ENCODE results near the gene BBOF1.
A peak's percentile ranks its signal among the peaks of the same experiment; 100 is the strongest.

BBOF1 gene

DNA sequence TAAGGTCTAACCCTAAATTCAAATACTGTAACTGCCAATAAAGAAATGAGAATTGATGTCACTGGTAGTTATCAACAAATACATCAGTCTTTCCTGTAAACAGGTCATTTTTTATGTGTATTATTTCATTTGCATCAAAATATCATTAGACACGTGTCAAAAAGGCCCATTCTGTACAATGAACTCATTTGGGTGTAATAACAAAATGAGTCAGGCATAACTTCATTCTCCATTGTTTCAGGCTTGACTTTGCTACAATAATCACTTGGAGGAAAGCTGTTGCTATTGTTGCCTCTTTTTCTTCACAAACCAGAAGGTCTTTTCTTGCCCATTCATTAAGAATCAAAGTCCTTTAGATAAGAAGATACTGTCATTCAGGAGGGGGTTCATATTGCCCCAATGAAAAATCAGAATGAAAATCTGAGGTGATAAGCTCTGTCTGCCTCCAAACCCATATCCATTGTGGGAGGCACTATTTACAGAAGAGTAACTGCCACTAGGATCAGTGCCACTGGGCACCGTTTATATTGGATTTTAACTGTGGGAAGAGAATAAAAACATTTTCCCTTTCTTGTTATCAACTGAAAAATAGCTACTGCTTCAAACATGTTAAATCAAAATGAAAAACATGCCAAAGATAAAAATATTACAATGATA is 10.2 kb upstream of the BBOF1 start:
- POLR2A ChIA-PET, result no interaction called here
- DNase-seq (ENCODE audit: extremely low spot score), result no peak
- TF ChIP-seq, protein P1, sequence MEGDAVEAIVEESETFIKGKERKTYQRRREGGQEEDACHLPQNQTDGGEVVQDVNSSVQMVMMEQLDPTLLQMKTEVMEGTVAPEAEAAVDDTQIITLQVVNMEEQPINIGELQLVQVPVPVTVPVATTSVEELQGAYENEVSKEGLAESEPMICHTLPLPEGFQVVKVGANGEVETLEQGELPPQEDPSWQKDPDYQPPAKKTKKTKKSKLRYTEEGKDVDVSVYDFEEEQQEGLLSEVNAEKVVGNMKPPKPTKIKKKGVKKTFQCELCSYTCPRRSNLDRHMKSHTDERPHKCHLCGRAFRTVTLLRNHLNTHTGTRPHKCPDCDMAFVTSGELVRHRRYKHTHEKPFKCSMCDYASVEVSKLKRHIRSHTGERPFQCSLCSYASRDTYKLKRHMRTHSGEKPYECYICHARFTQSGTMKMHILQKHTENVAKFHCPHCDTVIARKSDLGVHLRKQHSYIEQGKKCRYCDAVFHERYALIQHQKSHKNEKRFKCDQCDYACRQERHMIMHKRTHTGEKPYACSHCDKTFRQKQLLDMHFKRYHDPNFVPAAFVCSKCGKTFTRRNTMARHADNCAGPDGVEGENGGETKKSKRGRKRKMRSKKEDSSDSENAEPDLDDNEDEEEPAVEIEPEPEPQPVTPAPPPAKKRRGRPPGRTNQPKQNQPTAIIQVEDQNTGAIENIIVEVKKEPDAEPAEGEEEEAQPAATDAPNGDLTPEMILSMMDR (IDR thresholded peaks at IDR 0.05; ENCODE audit: control extremely low read depth, extremely low read depth, low read depth, missing control alignments), result no peak
- CTCF ChIA-PET, result interaction anchor here (1.2 to 1.7 kb wide), 2 partner anchors 32 to 75 kb away, joined by 3 read pairs; partner anchors contain the start of gene ALDH6A1

DNA sequence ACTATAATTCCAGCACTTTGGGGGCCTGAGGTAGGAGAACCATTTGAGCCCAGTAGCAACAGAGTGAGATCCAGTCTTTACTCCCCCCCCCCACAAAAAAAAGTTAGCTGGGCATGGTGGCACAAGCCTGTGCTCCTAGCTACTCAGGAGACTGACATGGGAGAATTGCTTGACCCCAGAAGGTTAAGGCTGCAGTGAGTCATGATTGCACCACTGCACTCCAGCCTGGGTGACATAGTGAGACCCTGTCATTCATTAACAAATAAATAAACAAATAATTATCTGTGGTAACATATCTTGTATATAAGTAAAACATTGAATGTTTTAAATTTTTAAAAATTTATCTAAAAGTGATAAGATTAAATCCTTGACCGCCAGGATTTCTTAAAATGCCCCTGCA is 4.8 kb upstream of the BBOF1 start:
- CTCF ChIA-PET, result interaction anchor here (1.0 to 1.7 kb wide), 2 partner anchors 11 to 21 kb away, joined by 3 to 5 read pairs; no protein-coding TSS in a partner anchor
- DNase-seq (ENCODE audit: extremely low spot score), result no peak
- TF ChIP-seq, protein P1 (IDR thresholded peaks at IDR 0.05; ENCODE audit: control extremely low read depth, extremely low read depth, low read depth, missing control alignments), result no peak
- POLR2A ChIA-PET, result no interaction called here

DNA sequence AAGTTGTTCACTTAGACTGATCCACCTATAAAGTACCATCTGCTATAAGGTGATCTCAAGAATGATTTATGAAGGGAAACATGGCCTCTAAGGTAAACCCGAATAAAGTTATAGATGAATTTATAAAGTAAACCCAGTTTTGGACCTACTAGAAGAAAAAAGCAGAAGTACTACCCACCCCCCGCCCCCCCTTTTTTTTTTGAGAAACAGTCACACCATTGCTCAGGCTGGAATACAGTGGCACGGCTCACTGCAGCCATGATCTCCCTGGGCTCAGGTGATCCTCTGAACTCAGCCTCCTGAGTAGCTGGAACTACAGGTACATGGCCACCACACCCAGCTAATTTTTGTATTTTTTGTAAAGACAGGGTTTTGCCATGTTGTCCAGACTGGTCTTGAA is 4.0 kb upstream of the BBOF1 start:
- ChIA-PET CTCF (interaction anchor here (1.7 kb wide), 1 partner anchor 12 kb away, joined by 5 read pairs; no protein-coding TSS in a partner anchor), POLR2A (no interaction called here)
- DNase-seq (ENCODE audit: extremely low spot score), result no peak

DNA sequence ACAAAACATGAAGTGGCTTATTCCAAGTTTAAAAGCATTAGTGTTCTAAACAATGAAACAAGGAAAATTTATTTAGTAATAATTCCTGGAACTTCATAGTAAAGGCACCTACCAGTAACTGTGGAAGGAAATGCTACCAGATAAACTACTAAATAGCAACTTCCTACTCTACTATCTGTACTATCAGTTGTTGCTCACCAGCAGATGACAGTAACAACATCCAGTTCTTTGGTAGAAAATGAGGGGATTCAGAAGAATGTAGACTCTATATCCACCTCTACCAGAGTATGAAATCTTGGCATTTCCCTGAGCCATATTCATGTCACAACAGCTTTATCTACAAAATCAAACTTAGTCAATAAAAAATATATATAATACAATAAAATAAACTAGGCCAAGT is 3.2 kb upstream of the BBOF1 start:
- TF ChIP-seq, protein P1 (IDR thresholded peaks at IDR 0.05; ENCODE audit: control extremely low read depth, extremely low read depth, low read depth, missing control alignments), result no peak
- DNase-seq (ENCODE audit: extremely low spot score), result no peak
- CTCF ChIA-PET, result interaction anchor here (1.8 kb wide), 1 partner anchor 15 kb away, joined by 5 read pairs; no protein-coding TSS in a partner anchor
- POLR2A ChIA-PET, result no interaction called here

More for the DNA sequence above, 4.0 kb upstream of the BBOF1 start:
- TF ChIP-seq, protein P1 (IDR thresholded peaks at IDR 0.05; ENCODE audit: control extremely low read depth, extremely low read depth, low read depth, missing control alignments), result no peak

DNA sequence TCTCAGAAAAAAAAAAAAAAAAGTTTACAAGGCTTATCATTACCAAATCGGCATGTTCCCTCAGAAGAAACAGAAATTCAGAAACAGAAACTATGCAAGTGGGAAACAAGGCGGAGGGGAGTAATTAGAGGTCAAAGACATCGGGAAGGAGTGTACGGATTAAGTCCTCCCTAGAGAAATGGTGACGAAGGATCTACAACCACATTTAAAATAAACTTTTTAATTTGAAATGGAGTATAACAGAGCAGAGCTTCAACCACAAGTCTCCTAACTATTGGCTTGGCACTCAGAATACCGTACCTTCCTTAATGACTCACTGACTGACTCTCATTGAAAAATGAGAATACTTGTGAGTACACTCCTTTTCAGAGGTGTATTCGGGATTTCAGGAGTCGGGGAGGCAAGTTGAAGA is 969 bp upstream of the BBOF1 start:
- ChIA-PET POLR2A (interaction anchor here (0.7 kb wide), 1 partner anchor 12 kb away, joined by 3 read pairs; no protein-coding TSS in a partner anchor), CTCF (no interaction called here)
- TF ChIP-seq, protein P1 (IDR thresholded peaks at IDR 0.05; ENCODE audit: control extremely low read depth, extremely low read depth, low read depth, missing control alignments), result no peak
- peak; percentile 47 for DNase-seq (ENCODE audit: extremely low spot score)

DNA sequence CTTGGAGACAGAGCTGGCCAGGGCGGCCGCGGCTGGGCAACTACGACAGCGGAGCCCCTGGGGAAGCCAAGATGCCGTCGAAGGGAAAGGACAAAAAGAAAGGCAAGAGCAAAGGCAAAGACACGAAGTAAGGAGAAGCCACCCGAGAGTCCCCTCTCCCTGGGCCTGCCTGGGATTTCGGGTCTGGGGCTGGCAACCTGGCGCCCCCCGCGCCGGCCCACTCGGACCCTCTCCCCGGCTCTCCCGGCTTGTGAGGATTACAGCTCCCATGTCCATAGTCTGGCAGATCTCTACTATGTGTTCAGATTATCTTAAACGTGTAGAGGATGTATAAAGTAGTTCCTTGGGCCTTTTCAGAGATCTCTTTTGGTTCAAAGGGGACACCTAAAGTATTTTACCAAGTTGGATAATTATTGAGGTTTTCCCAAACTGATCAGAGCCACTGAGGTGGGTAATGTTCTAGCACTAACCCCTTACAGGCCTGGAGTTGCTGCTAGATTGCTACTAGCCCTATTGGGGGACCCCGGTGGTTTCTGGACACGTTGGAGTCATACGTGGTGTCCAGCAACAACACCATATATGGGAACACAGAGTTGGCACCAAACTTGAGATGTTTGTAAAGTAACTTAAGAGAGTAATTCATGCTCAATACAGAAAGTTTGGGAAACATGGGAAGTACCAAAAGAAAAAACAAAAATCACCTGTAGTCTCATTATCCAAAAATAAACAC is 424 bp downstream of the BBOF1 start:
- POLR2A ChIA-PET, result no interaction called here
- TF ChIP-seq, protein P1 (IDR thresholded peaks at IDR 0.05; ENCODE audit: control extremely low read depth, extremely low read depth, low read depth, missing control alignments), result no peak
- CTCF ChIA-PET, result interaction anchor here (1.0 to 1.2 kb wide), 2 partner anchors 9 to 12 kb away, joined by 3 to 6 read pairs; no protein-coding TSS in a partner anchor
- DNase-seq (ENCODE audit: extremely low spot score), result no peak

All from GM10248 (cell line).